GM20000 (cell line): ENCODE measurements around the gene LGI1.
A peak's percentile ranks its signal among the peaks of the same experiment; 100 is the strongest.

ENCODE experiments used
- DNase-seq: peaks from one replicate; pipeline ENCODE4 v3.0.0; 2012; ENCODE audit warnings: low spot score
- CTCF ChIP-seq: IDR thresholded peaks from 2 replicates; pipeline ENCODE4 v1.5.1; 2012; ENCODE audit warnings: mild to moderate bottlenecking, control low read depth; ENCODE audit errors: extremely low read depth, missing control alignments

The LGI1 gene

GRCh38 chr10:93746844-93747284 lies 10.9 kb upstream of the LGI1 start:
- DNase-seq: peak; percentile 33
- TF ChIP-seq CTCF: peak; percentile 9

- no peak for TF ChIP-seq CTCF
- no peak for DNase-seq
Measured at GRCh38 chr10:93749218-93749799, 8.4 kb upstream of the LGI1 start.

- DNase-seq: no peak
Measured at GRCh38 chr10:93751124-93751523, 6.6 kb upstream of the LGI1 start.

DNA sequence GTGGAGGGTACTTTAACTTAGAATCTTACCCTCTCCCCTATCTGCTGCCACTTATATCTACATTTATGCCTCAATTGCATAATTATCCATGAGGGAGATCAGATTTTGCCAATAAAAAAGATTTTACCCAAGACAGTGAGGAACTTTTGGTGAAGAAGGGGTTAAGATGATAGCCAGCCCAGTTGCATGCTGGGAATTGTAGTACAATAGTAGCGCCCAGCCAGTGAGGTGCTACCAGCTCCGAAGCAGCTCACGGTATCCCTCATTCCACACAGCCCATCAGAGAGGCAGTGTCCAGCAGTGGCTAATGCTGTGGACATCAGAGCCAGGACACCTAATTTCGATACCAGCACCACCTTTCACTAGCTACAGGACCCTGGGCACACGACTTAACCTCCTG lies 5.9 kb upstream of the LGI1 start:
- no peak for DNase-seq
- no peak for TF ChIP-seq CTCF

More at GRCh38 chr10:93751124-93751523, 6.6 kb upstream of the LGI1 start:
- no peak for TF ChIP-seq CTCF

GRCh38 chr10:93752761-93753160 lies 5.0 kb upstream of the LGI1 start:
- no peak for TF ChIP-seq CTCF
- no peak for DNase-seq

- TF ChIP-seq CTCF: no peak
Measured at GRCh38 chr10:93753621-93754250, 4.0 kb upstream of the LGI1 start.

GRCh38 chr10:93754761-93755160 lies 3.0 kb upstream of the LGI1 start:
- no peak for DNase-seq
- TF ChIP-seq CTCF: no peak

More at GRCh38 chr10:93753621-93754250, 4.0 kb upstream of the LGI1 start:
- DNase-seq: no peak
